HEK293T (cell line): ENCODE data around the gene LRMDA.

Source experiments
- CTCF ChIA-PET: fragments of 350-600 bp; formaldehyde crosslinking; extraction: SDS; loops from one replicate; lab custom pipeline; 2021; ENCODE audit warnings: antibody characterized with exemption, inconsistent platforms; lab: Yijun Ruan, JAX
- POLR2A ChIA-PET: fragments of 350-600 bp; formaldehyde crosslinking; extraction: SDS; loops from one replicate; lab custom pipeline; 2020; ENCODE audit warnings: antibody characterized with exemption, inconsistent platforms; lab: Yijun Ruan, JAX
- DNase-seq: peaks from one replicate; pipeline ENCODE4 v3.0.0; 2012; ENCODE audit warnings: mixed read lengths; ENCODE audit errors: extremely low spot score
- ARNT ChIP-seq: fragments of 450-650 bp; IDR thresholded peaks from 2 replicates; pipeline ENCODE4 v1.6.1; 2017; ENCODE audit warnings: mild to moderate bottlenecking
- BHLHE40 ChIP-seq: fragments of 450-650 bp; IDR thresholded peaks from 2 replicates; pipeline ENCODE4 v1.6.1; 2016; ENCODE audit warnings: mild to moderate bottlenecking, moderate library complexity, borderline replicate concordance
- CTBP1 ChIP-seq: fragments of 450-650 bp; IDR thresholded peaks from 2 replicates; pipeline ENCODE4 v1.6.1; 2016; ENCODE audit warnings: borderline replicate concordance
- ELF4 ChIP-seq: fragments of 450-650 bp; IDR thresholded peaks from 2 replicates; pipeline ENCODE4 v1.6.1; 2017; ENCODE audit warnings: antibody characterized with exemption
- FOXA1 ChIP-seq: fragments of 450-650 bp; IDR thresholded peaks from 2 replicates; pipeline ENCODE4 v1.6.1; 2016; ENCODE audit warnings: mild to moderate bottlenecking
- FOXK2 ChIP-seq: fragments of 450-650 bp; IDR thresholded peaks from 2 replicates; pipeline ENCODE4 v1.6.1; 2016; ENCODE audit warnings: mild to moderate bottlenecking
- FOXM1 ChIP-seq: fragments of 450-650 bp; IDR thresholded peaks from 2 replicates; pipeline ENCODE4 v1.6.1; 2017; ENCODE audit warnings: mild to moderate bottlenecking, borderline replicate concordance
- HDGF ChIP-seq: fragments of 450-650 bp; IDR thresholded peaks from 2 replicates; pipeline ENCODE4 v1.6.1; 2017; ENCODE audit warnings: antibody characterized with exemption, borderline replicate concordance
- L3MBTL2 ChIP-seq: fragments of 450-650 bp; conservative IDR thresholded peaks from 2 replicates; pipeline ENCODE4 v1.6.1; 2016; ENCODE audit warnings: mild to moderate bottlenecking
- LEF1 ChIP-seq: fragments of 450-650 bp; IDR thresholded peaks from 2 replicates; pipeline ENCODE4 v1.6.1; 2017; ENCODE audit warnings: mild to moderate bottlenecking, borderline replicate concordance
- NFRKB ChIP-seq: fragments of 450-650 bp; IDR thresholded peaks from 2 replicates; pipeline ENCODE4 v1.6.1; 2016; ENCODE audit warnings: mild to moderate bottlenecking, moderate library complexity
- SP1 ChIP-seq: fragments of 450-650 bp; IDR thresholded peaks from 2 replicates; pipeline ENCODE4 v1.6.1; 2017
- SUZ12 ChIP-seq: fragments of 450-650 bp; IDR thresholded peaks from 2 replicates; pipeline ENCODE4 v1.6.1; 2016; ENCODE audit warnings: mild to moderate bottlenecking
- TARDBP ChIP-seq: fragments of 450-650 bp; IDR thresholded peaks from 2 replicates; pipeline ENCODE4 v1.6.1; 2016
- ZNF384 ChIP-seq: fragments of 450-650 bp; IDR thresholded peaks from 2 replicates; pipeline ENCODE4 v1.6.1; 2016
- TF ChIP-seq, protein P1 (sequence below): fragments of 450-650 bp; IDR thresholded peaks from 2 replicates; pipeline ENCODE4 v1.6.1; 2016

LRMDA gene

DNA sequence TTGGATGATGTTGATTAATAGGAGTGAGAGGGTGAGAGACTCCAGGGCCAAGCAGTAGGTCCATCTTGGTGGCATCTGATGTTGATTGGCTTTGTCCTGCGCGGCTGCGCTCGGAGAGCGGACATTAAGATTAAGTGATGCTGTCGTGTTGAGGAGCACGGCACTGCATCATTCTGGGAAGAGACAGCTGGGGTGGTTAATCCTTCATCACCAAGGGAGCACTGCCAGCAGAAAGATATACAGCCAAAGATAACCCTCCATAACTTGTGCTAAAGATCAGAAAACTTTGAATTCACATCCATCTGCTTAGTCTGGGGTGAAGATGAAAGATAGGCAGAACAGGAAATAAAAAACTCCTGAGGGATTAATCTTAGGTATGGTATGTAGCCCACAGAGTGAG lies 208.3 kb downstream of the LRMDA start:
- ChIA-PET POLR2A (no interaction called here), CTCF (no interaction called here)
- no peak for TF ChIP-seq TARDBP
- no peak for TF ChIP-seq ELF4
- no peak for TF ChIP-seq ARNT
- TF ChIP-seq SP1, result no peak
- no peak for TF ChIP-seq BHLHE40
- TF ChIP-seq, protein P1, sequence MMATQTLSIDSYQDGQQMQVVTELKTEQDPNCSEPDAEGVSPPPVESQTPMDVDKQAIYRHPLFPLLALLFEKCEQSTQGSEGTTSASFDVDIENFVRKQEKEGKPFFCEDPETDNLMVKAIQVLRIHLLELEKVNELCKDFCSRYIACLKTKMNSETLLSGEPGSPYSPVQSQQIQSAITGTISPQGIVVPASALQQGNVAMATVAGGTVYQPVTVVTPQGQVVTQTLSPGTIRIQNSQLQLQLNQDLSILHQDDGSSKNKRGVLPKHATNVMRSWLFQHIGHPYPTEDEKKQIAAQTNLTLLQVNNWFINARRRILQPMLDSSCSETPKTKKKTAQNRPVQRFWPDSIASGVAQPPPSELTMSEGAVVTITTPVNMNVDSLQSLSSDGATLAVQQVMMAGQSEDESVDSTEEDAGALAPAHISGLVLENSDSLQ, result no peak
- TF ChIP-seq LEF1, result no peak
- TF ChIP-seq ZNF384, result no peak
- TF ChIP-seq FOXA1, result no peak
- no peak for TF ChIP-seq NFRKB
- no peak for TF ChIP-seq HDGF
- TF ChIP-seq CTBP1, result no peak
- TF ChIP-seq SUZ12, result no peak
- no peak for TF ChIP-seq L3MBTL2
- TF ChIP-seq FOXK2, result no peak
- no peak for TF ChIP-seq FOXM1
- DNase-seq, result no peak

DNA sequence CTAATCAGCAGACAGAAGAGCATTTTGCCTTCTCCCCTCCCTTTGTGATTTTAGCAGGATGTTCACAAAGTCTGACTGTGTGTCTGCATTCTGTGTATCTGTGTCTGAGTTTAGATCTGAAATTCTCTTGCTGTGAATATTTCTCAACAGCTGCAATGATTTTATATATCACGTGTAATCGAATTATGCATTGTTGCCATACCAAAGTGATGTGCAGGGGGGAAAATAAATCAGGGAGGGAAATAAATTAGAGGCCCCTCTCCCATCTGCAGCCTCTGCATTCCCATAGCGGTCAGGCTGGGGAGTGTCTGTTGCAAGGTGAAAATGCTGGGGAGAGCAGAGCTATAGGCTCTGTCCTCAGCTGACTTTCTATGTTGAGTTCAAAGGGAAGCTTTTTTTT lies 209.0 kb downstream of the LRMDA start:
- ChIA-PET CTCF (interaction anchor here (0.7 kb wide), 1 partner anchor 11 kb away, joined by 6 read pairs; no protein-coding TSS in a partner anchor), POLR2A (interaction anchor here (1.0 to 1.1 kb wide), 2 partner anchors 10 to 47 kb away, joined by 4 read pairs; no protein-coding TSS in a partner anchor)
- TF ChIP-seq TARDBP, result no peak
- TF ChIP-seq SP1, result no peak
- no peak for TF ChIP-seq HDGF
- TF ChIP-seq ELF4, result no peak
- TF ChIP-seq FOXM1, result no peak
- TF ChIP-seq L3MBTL2, result no peak
- no peak for TF ChIP-seq NFRKB
- no peak for TF ChIP-seq CTBP1
- no peak for TF ChIP-seq FOXK2
- TF ChIP-seq ZNF384, result no peak
- no peak for TF ChIP-seq BHLHE40
- TF ChIP-seq LEF1, result no peak
- TF ChIP-seq, protein P1, result no peak
- TF ChIP-seq ARNT, result no peak
- no peak for TF ChIP-seq FOXA1
- TF ChIP-seq SUZ12, result no peak
- DNase-seq, result no peak

DNA sequence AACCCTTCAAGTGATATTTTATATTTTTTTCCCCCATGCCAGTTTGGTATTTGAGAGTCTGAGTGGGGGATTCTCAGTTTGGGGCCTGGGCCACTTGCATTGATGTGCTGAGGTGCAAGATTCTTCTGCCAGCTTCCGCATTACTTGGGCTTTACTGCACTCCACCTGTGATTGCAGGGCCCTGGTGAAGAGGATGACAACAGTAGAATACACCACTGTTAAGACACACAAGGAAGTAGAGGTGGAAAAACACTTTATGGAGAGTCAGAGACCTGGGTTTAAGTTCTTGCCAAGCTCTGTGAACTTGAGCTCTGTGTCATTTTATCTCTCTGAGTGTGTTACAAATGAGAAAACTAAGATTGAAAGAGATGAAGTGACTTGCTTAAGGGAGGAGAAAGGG lies 209.4 kb downstream of the LRMDA start:
- ChIA-PET CTCF (interaction anchor here (0.7 to 1.5 kb wide), 2 partner anchors 11 kb away, joined by 5 to 6 read pairs; no protein-coding TSS in a partner anchor), POLR2A (interaction anchor here (1.0 to 1.1 kb wide), 2 partner anchors 11 to 47 kb away, joined by 4 read pairs; no protein-coding TSS in a partner anchor)
- TF ChIP-seq HDGF (no peak), L3MBTL2 (no peak), ARNT (no peak), CTBP1 (no peak), NFRKB (no peak), FOXA1 (no peak)
- DNase-seq, result no peak

DNA sequence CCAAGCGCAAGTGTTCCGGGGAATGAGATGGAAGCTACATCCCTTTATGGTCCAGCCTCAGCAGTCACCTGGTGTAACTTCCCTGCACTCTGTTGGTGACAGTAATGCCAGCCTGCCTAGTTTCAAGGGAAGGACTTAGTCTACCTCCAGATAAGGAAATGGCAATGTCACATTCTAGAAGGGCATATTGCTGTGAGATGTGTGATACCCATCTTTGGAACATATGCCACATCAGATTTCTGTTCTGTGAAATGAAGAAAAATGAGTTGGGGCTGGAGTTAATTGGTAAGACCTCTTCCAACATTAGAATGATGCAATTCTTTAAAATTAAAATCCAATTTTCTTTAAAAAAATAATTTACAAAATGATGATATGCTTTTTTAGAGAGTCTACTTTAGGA lies 212.0 kb downstream of the LRMDA start:
- CTCF ChIA-PET, result no interaction called here
- DNase-seq, result no peak
- TF ChIP-seq BHLHE40, result no peak
- TF ChIP-seq, protein P1, result no peak
- POLR2A ChIA-PET, result interaction anchor here (0.8 to 1.3 kb wide), 2 partner anchors 238 to 242 kb away, joined by 3 to 6 read pairs; partner anchors contain the start of gene ZNF503

DNA sequence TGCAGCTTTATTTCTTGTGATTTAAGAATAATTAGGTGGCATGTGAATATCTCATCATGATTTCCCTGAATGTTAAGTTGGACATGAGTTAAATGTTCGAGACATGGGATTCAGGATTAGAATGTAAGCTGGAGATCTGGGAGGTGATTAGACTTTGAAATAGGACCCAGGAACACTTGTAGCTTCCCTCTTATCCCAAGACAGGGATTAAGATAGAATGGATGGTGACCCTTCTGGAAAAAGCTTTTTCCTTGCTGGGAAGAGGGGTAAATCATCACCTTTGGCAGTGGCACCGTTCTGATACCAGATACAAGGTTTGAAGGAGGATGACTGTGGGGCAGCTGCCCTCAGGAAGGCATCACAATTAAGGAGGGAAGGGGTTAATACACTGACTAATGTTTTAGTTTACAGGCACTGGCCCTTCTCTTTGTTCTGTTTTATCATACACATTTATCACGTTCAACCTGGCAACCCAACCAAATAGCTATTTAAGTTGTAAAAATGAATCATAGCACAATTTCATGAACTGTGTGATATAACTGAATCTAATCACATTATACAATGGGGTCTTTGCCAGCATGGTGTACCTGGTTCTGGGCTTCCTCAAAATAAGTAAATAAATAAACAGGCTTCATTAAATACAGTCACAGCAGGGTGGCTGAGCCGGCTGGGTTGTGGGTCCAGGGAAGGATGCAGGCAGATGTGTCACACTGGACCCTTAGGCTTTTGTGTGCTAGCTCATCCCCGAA lies 212.7 kb downstream of the LRMDA start:
- DNase-seq, result no peak
- POLR2A ChIA-PET, result interaction anchor here (0.8 to 1.3 kb wide), 2 partner anchors 239 to 242 kb away, joined by 3 to 6 read pairs; partner anchors contain the start of gene ZNF503
- CTCF ChIA-PET, result no interaction called here
- TF ChIP-seq, protein P1, result peak; percentile 33; the same call in 1 of the 2 replicates
- TF ChIP-seq HDGF, result no peak

DNA sequence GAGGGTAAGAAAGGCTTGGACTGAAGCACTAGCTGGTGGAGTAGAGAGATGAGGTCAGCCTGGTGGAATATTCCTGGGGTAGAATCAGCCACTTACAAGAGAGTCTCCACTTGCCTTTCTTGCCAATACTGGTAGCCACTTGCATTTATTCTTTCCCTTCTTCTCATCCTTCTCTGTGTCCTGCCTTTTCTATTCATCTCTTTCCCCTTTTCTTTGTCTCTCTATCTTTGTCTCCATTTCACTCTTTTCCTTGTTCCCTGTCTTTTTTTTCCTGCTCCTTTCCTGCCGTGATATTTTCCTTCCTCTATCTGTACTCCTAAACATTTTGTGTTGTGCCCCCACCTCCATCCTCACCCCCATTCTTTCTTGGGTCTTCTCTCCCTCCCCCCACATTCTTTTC lies 214.3 kb downstream of the LRMDA start:
- ChIA-PET CTCF (no interaction called here), POLR2A (no interaction called here)
- TF ChIP-seq ARNT (no peak), FOXK2 (no peak), SP1 (no peak), L3MBTL2 (no peak), TARDBP (no peak), FOXM1 (no peak), ZNF384 (no peak), HDGF (no peak), SUZ12 (no peak), BHLHE40 (no peak), ELF4 (no peak), FOXA1 (no peak), NFRKB (no peak), LEF1 (no peak), CTBP1 (no peak)
- TF ChIP-seq, protein P1, result no peak

More for the DNA sequence above, 214.3 kb downstream of the LRMDA start:
- DNase-seq, result no peak
